HG03139 (cell line): ENCODE results near the gene TSPAN11.
"Not testable (repeated sequence)": the region's sequence is repeated elsewhere in the genome, so short reads cannot be mapped to it uniquely, and the experiment has no call there.

Experiments
- ATAC-seq: cut with Tn5 transposase; IDR thresholded peaks from one replicate; pipeline ENCODE4 v1.9.1; 2021; ENCODE audit not compliant: unreplicated experiment

Gene TSPAN11

DNA sequence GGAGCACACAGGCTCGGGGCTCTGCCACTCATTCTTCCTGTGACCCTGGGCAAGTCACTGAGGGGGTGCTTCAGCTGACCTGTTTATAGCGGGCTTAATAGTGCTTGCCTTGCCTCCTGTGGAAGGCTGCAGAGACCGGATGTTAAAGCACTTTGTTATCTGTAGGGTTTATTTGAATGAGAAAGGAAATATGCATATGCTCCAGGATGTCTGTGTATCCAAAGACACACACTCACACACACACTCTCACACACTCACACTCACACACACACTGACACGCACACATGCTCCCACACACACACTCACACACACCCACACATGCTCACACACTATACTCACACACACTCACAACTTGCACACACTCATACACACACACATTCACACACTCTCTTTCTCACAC is 91.0 kb downstream of the TSPAN11 start:
- no peak for ATAC-seq

- ATAC-seq = no peak
These were observed 91.7 kb downstream of the TSPAN11 start for GRCh38 chr12:31018106-31018789.

GRCh38 chr12:31018790-31019505 is 92.4 kb downstream of the TSPAN11 start:
- ATAC-seq = no peak

GRCh38 chr12:31019561-31019960 is 93.0 kb downstream of the TSPAN11 start:
- ATAC-seq = no peak

DNA sequence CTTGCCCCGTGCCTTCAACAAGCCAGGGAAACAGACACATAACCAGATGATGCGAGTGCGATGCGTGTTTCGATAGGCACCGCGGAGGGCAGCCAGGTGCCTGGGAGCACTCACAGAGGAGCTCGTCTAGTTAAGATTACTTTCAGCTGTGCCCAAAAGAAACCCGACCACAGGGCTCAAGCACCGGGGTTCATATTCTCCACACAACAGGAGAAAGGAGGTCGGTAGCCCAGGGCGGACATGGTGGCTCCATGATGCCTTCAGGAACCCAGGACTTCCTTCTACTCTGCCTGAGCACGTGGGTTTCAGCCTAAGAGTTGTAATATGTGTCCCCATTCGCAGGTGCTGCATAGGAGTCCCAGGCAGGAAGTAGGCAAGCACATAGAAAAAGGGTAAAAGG is 93.4 kb downstream of the TSPAN11 start:
- ATAC-seq = no peak

- no peak for ATAC-seq
These were observed 94.0 kb downstream of the TSPAN11 start for GRCh38 chr12:31020385-31021166.

DNA sequence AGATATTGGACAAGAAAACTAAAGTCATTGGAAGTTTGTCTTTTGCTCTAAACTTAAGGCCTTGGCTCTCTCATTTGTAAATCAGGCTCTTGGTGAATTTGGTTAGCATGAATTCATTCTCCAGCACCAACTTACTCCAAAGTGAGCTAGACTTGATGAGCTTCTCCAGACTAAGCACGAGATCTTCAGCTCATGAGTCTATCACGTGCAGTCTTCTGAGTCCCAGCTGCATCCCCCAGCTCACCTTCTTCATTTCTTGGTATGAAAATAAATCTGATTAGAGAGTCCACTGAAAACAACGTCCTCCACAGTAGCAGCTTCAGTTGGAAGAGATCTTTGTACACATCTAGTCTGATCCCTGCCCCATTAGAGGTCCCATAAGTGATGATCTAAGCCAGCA is 94.6 kb downstream of the TSPAN11 start:
- no peak for ATAC-seq

DNA sequence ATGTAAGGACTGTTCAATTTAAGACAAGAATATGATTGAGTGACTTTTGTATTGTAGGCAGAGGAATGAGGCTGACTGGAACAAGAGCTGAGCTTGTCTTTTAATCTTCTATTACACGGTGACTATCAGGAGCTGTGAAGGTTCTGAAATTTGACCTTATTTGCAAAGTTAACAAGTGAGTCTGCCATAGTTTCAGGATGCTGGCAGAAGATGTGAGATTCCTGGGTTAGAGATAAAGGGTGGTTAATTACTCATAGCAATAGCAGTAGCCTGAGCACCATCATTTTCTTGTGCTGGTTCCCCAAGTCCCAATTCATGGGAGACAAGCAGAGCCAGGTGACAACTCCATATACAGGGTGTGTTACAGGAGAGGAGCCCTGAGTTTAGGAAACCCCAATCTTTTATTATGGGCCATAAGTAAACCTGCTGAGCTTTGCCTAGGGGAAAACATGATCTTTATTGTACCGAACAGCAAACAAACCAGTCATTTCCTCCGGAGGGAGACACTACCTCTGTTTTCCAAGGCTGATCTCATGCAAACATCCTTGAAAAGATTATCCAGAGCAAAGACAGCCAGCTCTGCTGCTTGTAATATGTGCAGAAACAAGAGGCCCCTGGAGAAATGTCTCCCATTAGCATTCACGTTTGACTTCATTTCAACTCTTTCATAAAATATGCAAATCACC is 95.4 kb downstream of the TSPAN11 start:
- ATAC-seq = no peak

GRCh38 chr12:31023271-31023724 is 96.8 kb downstream of the TSPAN11 start:
- ATAC-seq = no peak

GRCh38 chr12:31026202-31026601 is 99.7 kb downstream of the TSPAN11 start:
- ATAC-seq = no peak

DNA sequence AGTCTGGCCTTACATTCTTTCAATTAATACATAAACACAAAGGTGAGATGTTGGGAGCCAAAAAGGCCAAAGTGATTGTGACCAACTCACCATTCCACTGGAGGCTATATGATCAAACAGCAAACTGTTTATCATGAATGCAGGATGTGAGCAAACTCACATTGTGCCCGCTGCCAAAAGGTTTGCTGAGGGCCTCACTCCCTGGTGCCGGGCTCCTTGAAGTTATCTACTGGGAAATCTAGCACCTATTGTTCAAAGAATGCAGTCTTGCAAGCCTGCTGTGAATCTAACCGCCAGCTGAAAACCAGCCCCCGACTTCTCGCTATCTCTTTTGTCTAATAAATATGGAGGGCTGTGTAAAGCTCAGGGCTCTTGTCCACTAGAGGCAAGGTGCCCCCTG is 100.5 kb downstream of the TSPAN11 start:
- ATAC-seq = not testable (repeated sequence)

- ATAC-seq = no peak
These were observed 102.9 kb downstream of the TSPAN11 start for GRCh38 chr12:31029468-31029867.

DNA sequence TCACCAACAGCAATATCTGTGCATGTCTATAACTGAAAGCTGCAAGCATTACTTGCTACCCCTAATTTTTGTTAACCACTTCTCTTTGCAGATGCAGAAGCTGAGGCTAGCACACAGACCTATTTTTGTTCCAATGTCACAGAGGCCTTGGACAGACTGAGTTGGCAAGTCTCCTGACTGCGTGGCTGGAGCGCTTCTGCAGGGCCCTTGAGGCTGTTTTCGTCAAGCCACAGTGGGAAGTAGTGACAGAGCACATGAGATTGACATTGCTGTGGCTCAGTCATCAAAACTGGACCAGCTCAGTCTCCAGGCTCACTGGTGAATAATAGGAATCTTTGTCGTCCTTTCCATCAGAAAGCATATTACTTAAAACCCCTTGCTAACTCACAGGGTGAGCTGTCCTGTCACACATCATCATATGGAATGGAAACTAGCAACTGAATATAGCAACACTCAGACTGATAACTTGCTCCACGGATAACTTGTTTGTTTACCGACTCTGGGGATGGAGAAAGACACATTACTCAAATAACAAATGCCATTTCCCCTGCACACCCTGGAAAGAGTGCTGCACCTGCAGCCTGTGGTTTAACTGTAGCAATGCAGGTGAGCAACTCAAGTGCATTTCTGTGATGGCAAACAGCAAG is 103.5 kb downstream of the TSPAN11 start:
- no peak for ATAC-seq

- no peak for ATAC-seq
These were observed 105.4 kb downstream of the TSPAN11 start for GRCh38 chr12:31031951-31032335.

- ATAC-seq = no peak
These were observed 106.6 kb downstream of the TSPAN11 start for GRCh38 chr12:31033146-31033545.

DNA sequence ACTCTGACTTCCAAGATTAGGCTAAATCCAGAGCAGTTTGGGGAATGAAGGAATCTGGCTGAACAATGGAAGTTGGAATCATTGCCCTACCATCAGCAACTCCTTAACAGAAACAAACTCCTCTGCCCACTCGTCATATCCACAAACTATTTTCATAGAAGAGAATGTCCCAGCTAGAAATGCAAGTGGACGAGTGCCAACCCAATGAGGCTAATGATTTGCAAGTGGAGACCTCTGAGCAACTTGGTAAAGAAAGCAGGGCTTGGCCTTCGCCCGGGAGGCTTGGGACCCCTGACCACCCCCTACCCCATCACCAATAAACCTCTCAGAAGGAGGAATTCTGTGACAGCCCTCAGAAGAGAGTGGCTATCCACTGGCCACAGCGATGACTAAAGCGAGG is 107.1 kb downstream of the TSPAN11 start:
- no peak for ATAC-seq

- no peak for ATAC-seq
These were observed 107.8 kb downstream of the TSPAN11 start for GRCh38 chr12:31034372-31034771.

DNA sequence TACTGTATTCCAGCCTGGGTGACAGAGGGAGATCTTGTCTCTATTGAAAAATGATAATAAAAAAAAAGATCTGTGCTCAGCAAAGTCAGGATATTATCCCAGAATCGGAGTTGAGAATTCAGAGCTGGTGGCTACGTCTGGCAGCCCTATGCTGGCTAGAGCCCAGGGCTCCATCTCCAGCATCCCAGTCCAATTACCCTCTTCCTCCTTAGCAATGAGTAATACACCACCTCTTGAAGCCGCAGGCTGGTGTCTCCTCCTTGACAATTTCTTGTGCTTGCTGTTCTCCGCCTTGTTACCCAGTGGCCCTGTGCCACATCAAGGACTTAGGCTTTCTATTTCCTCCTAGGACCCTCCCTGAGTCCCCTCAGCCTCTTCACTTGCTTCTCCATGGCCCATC is 108.7 kb downstream of the TSPAN11 start:
- no peak for ATAC-seq

GRCh38 chr12:31035967-31036665 is 109.6 kb downstream of the TSPAN11 start:
- no peak for ATAC-seq

DNA sequence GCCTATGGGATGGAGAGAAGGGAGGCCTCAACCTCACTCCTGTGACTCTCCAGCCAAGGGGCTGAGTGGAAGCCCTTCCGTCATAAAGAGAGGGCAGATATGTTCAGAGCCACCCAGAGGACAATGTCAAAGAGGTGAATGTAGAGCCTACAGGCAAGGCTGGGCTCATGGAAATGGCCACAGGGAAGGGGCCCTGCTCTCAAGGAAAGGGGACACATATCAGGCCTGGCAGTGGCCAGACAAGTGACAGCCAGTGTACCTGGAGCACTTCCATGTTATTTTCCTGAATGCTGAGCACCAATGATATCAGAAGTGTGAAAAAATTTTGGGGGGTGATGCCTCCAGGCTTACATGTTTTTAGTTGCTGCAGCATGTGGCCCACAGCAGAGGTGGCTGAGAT is 110.5 kb downstream of the TSPAN11 start:
- ATAC-seq = no peak
